ENCODE data around the gene MGMT. TPM values are rescaled to one million over a fixed set of nuclear protein-coding genes. Genes with fewer than 3 reads are reported as not detected.

Gene MGMT
- total RNA-seq, 2 experiments from 2014 or later: 9.0 to 9.6 TPM

DNA sequence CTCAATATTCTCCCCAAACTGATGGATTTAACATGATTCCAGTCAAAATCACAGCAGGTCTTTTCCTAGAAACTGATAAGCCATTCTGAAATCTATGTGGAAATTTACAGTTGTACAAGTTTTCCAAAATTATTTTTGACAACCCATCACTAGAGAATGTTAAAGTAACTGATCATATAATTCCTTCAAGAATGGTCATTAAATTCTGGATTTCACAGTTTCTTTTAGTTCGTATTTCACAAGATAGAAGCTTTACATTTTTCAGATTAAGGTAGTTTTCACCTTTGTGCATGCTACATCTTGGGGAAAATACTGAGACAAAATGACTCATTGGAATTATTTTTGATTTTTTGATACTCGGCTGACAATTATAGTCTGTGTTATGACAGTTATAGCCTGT lies 174.3 kb downstream of the MGMT start:
- H3K4me3 ChIP-seq (ENCODE audit: low read length): no peak overlapping the region
- no peak overlapping the region for H3K27ac ChIP-seq (ENCODE audit: low read depth in 1 of 2, low read length in 2 of 2)
- TF ChIP-seq CTCF (IDR thresholded peaks at IDR 0.05): no peak
- CTCF ChIA-PET: no interaction called here
- H3K27me3 ChIP-seq (ENCODE audit: control insufficient read depth in 1 of 2, insufficient read depth in 2 of 2, low read length in 2 of 2): no peaks in the 10 kb centered on the region
- DNase-seq (no peak), ATAC-seq (ENCODE audit: poor library complexity) (no peak)
- Mint-ChIP-seq H3K36me3 (ENCODE audit: low read depth) (peaks cover 36% of the 10 kb centered on the region), H3K4me1 (ENCODE audit: low read depth) (no peaks in the 10 kb centered on the region), H3K27ac (no peak overlapping the region), H3K9me3 (no peaks in the 10 kb centered on the region), H3K4me3 (no peak overlapping the region), H3K27me3 (no peaks in the 10 kb centered on the region)
- no peaks in the 10 kb centered on the region for H3K36me3 ChIP-seq (ENCODE audit: insufficient read depth, low read length)
- no peaks in the 10 kb centered on the region for H3K4me1 ChIP-seq (ENCODE audit: insufficient read depth, low read length)
- POLR2A ChIA-PET: no interaction called here
- H3K9me3 ChIP-seq (ENCODE audit: control insufficient read depth in 1 of 2, insufficient read depth in 1 of 2, low read length in 2 of 2): peaks cover 0 to 4% of the 10 kb centered on the region in 2 experiments
- intact Hi-C loops (cut with DNase I, micrococcal nuclease): no loop called here

- Histone ChIP-seq H3K36me3 (ENCODE audit: insufficient read depth, low read length) (no peaks in the 10 kb centered on the region), H3K4me3 (ENCODE audit: low read length) (no peak overlapping the region), H3K4me1 (ENCODE audit: insufficient read depth, low read length) (no peaks in the 10 kb centered on the region), H3K9me3 (ENCODE audit: control insufficient read depth in 1 of 2, insufficient read depth in 1 of 2, low read length in 2 of 2) (peaks cover 0 to 7% of the 10 kb centered on the region in 2 experiments), H3K27me3 (ENCODE audit: control insufficient read depth in 1 of 2, insufficient read depth in 2 of 2, low read length in 2 of 2) (no peaks in the 10 kb centered on the region), H3K27ac (ENCODE audit: low read depth in 1 of 2, low read length in 2 of 2) (no peak overlapping the region)
- no peaks in the 10 kb centered on the region for H3K9me3 Mint-ChIP-seq
- no peaks in the 10 kb centered on the region for H3K4me1 Mint-ChIP-seq (ENCODE audit: low read depth)
- H3K36me3 Mint-ChIP-seq (ENCODE audit: low read depth): peaks cover 36% of the 10 kb centered on the region
- DNase-seq (no peak), ATAC-seq (ENCODE audit: poor library complexity) (no peak)
- POLR2A ChIA-PET: no interaction called here
- H3K27ac Mint-ChIP-seq: no peak overlapping the region
- TF ChIP-seq CTCF (IDR thresholded peaks at IDR 0.05): no peak
- intact Hi-C loops (cut with DNase I, micrococcal nuclease): no loop called here
- CTCF ChIA-PET: no interaction called here
- no peaks in the 10 kb centered on the region for H3K27me3 Mint-ChIP-seq
- H3K4me3 Mint-ChIP-seq: no peak overlapping the region
Measured at GRCh38 chr10:129641982-129642381, 174.9 kb downstream of the MGMT start.

- Histone ChIP-seq H3K4me1 (ENCODE audit: insufficient read depth, low read length) (no peaks in the 10 kb centered on the region), H3K27ac (ENCODE audit: low read depth in 1 of 2, low read length in 2 of 2) (no peak overlapping the region), H3K4me3 (ENCODE audit: low read length) (no peak overlapping the region), H3K27me3 (ENCODE audit: control insufficient read depth in 1 of 2, insufficient read depth in 2 of 2, low read length in 2 of 2) (no peaks in the 10 kb centered on the region), H3K36me3 (ENCODE audit: insufficient read depth, low read length) (no peaks in the 10 kb centered on the region), H3K9me3 (ENCODE audit: control insufficient read depth in 1 of 2, insufficient read depth in 1 of 2, low read length in 2 of 2) (peaks cover 0 to 8% of the 10 kb centered on the region in 2 experiments)
- H3K9me3 Mint-ChIP-seq: no peaks in the 10 kb centered on the region
- POLR2A ChIA-PET: no interaction called here
- intact Hi-C loops (cut with DNase I, micrococcal nuclease): no loop called here
- ATAC-seq (ENCODE audit: poor library complexity) (no peak), DNase-seq (no peak)
- no peak for TF ChIP-seq CTCF (IDR thresholded peaks at IDR 0.05)
- no peaks in the 10 kb centered on the region for H3K4me1 Mint-ChIP-seq (ENCODE audit: low read depth)
- H3K27ac Mint-ChIP-seq: no peak overlapping the region
- no peak overlapping the region for H3K4me3 Mint-ChIP-seq
- CTCF ChIA-PET: no interaction called here
- peaks cover 32% of the 10 kb centered on the region for H3K36me3 Mint-ChIP-seq (ENCODE audit: low read depth)
- no peaks in the 10 kb centered on the region for H3K27me3 Mint-ChIP-seq
Measured at GRCh38 chr10:129642427-129642826, 175.4 kb downstream of the MGMT start.
